HG03575 (cell line): ENCODE results near the gene TMEM208.

Experiments
- ATAC-seq: cut with Tn5 transposase; IDR thresholded peaks from one replicate; pipeline ENCODE4 v1.9.1; 2021; ENCODE audit not compliant: unreplicated experiment, insufficient number of reproducible peaks, low FRiP score; ENCODE audit errors: extremely low read depth

The TMEM208 gene

GRCh38 chr16:67245674-67246080 is 18.7 kb downstream of the TMEM208 start:
- no peak for ATAC-seq

GRCh38 chr16:67246081-67246755 is 19.3 kb downstream of the TMEM208 start:
- ATAC-seq = no peak

GRCh38 chr16:67246756-67247191 is 19.8 kb downstream of the TMEM208 start:
- ATAC-seq = no peak

- ATAC-seq = no peak
Observed at GRCh38 chr16:67247192-67248072, 20.5 kb downstream of the TMEM208 start, which contains the start of gene FHOD1. FHOD1 (minus strand) TSS chr16:67247481; CDS start chr16:67247410, 71 bp downstream.

- no peak for ATAC-seq
Observed at GRCh38 chr16:67248073-67248400, 21.1 kb downstream of the TMEM208 start.

GRCh38 chr16:67248401-67249177 is 21.7 kb downstream of the TMEM208 start, which contains the start of gene SLC9A5:
SLC9A5 (plus strand) TSS chr16:67248979; CDS start chr16:67249015, 36 bp downstream.
- ATAC-seq = no peak

GRCh38 chr16:67249178-67250044 is 22.5 kb downstream of the TMEM208 start:
- ATAC-seq = no peak

GRCh38 chr16:67250045-67250327 is 23.1 kb downstream of the TMEM208 start:
- no peak for ATAC-seq

GRCh38 chr16:67252609-67253497 is 25.9 kb downstream of the TMEM208 start:
- ATAC-seq = no peak

GRCh38 chr16:67254801-67255552 is 28.0 kb downstream of the TMEM208 start:
- no peak for ATAC-seq

- no peak for ATAC-seq
Observed at GRCh38 chr16:67255553-67256221, 28.8 kb downstream of the TMEM208 start.

- no peak for ATAC-seq
Observed at GRCh38 chr16:67256701-67257230, 29.8 kb downstream of the TMEM208 start.

GRCh38 chr16:67257486-67258160 is 30.7 kb downstream of the TMEM208 start:
- no peak for ATAC-seq

- ATAC-seq = no peak
Observed at GRCh38 chr16:67258161-67258835, 31.4 kb downstream of the TMEM208 start.

GRCh38 chr16:67259705-67260104 is 32.8 kb downstream of the TMEM208 start:
- ATAC-seq = no peak
